Hindlimb muscle (tissue), 1 donor: ENCODE results near the gene POU4F2. TPM values are rescaled to one million over a fixed set of nuclear protein-coding genes. Genes with fewer than 3 reads are reported as not detected.

Experiments used
- DNase-seq: peaks from one replicate; pipeline ENCODE4 v3.0.0-alpha.2; 2013
- polyA plus RNA-seq: library from polyadenylated mRNA; unstranded; fragments of 120-200 nt; gene quantifications from one replicate; pipeline ENCODE4 v1.2.1, GENCODE V29; 2013; ENCODE audit not compliant: insufficient read length

POU4F2 gene
- polyA plus RNA-seq = not detected

DNA sequence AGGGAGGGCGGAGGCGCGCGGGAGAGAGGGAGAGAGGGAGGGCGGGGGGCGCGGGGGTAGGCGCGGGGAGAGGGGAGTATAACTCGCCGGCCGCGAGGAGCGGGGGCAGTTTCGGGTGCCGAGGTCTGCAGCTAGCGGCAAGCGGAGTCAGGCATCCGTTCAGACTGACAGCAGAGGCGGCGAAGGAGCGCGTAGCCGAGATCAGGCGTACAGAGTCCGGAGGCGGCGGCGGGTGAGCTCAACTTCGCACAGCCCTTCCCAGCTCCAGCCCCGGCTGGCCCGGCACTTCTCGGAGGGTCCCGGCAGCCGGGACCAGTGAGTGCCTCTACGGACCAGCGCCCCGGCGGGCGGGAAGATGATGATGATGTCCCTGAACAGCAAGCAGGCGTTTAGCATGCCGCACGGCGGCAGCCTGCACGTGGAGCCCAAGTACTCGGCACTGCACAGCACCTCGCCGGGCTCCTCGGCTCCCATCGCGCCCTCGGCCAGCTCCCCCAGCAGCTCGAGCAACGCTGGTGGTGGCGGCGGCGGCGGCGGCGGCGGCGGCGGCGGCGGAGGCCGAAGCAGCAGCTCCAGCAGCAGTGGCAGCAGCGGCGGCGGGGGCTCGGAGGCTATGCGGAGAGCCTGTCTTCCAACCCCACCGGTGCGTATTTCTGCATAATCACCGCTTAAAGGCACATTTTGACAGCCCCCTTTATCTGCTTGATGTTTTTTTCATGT, at the start of gene POU4F2:
TSS of gene POU4F2 (plus strand) at position 108 of the 720 bp plus-strand sequence. CDS start at position 356, 248 bp downstream.
- no peak for DNase-seq

GRCh38 chr4:146590801-146591200, 47.9 kb upstream of the POU4F2 start:
- DNase-seq = no peak

DNA sequence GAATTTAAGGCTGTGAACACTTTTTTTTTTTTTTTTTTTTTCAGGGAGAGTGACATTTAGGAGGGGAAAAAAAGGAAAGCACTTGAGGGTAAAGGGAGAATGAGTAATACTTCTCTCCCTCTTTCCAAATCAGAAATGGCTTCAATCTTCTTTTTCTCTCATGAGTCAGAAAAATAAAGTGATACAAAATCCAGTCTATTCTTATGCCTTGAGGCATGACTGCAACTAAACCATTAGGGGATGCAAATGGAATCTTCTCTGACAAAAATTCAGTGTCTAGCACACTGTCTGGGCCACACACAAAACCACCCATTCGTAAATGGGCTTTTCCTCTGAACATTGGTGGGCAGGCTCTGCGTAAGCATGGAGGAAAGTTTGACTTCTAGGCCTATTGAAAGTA, 46.7 kb upstream of the POU4F2 start:
- no peak for DNase-seq

GRCh38 chr4:146632770-146633470, 5.8 kb upstream of the POU4F2 start:
- no peak for DNase-seq

GRCh38 chr4:146633471-146633800, 5.3 kb upstream of the POU4F2 start:
- DNase-seq = no peak

- no peak for DNase-seq
Observed at GRCh38 chr4:146634825-146635224, 3.9 kb upstream of the POU4F2 start.

DNA sequence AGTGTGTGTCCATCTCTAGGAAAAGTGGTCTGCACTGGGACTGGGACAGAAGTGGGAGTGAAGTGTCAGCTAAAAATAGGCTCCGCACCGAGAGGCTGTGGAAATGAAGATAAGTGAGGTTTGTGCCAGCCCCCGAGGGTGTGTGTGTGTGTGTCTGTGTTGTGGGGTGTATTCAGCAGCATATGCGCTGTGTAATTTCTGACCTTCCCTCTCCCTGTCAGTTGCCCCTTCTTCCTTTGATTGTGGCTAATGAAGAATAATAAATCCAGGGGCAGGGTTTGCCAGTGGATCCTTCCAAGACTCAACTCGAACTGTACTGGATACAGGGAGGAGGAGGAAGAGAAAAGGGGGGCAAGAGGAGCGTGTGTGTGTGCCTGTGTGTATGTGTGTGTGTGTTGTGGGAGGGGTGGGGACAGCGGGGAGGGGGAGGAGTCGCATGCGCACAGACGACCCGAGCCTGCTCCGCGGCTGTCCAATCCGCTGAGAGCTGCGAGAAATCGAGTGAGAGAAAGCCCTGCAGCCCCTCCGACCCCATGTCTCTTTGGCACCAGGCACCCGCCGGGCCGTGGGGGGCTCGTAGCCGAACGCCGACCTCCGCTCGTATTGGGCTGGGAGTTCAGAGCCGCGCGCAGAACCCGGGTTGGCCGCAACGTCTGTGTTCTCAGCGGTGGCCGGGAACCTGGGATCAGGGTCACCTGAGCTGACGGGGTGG, 916 bp upstream of the POU4F2 start:
- DNase-seq = no peak

- DNase-seq = no peak
Observed at GRCh38 chr4:146638333-146638785, 334 bp upstream of the POU4F2 start.

GRCh38 chr4:146639506-146639932, 826 bp downstream of the POU4F2 start:
- DNase-seq = no peak

- DNase-seq = no peak
Observed at GRCh38 chr4:146640021-146640464, 1.4 kb downstream of the POU4F2 start.

GRCh38 chr4:146640465-146641061, 1.9 kb downstream of the POU4F2 start:
- DNase-seq = no peak

- DNase-seq = no peak
Observed at GRCh38 chr4:146641762-146642161, 3.1 kb downstream of the POU4F2 start.

DNA sequence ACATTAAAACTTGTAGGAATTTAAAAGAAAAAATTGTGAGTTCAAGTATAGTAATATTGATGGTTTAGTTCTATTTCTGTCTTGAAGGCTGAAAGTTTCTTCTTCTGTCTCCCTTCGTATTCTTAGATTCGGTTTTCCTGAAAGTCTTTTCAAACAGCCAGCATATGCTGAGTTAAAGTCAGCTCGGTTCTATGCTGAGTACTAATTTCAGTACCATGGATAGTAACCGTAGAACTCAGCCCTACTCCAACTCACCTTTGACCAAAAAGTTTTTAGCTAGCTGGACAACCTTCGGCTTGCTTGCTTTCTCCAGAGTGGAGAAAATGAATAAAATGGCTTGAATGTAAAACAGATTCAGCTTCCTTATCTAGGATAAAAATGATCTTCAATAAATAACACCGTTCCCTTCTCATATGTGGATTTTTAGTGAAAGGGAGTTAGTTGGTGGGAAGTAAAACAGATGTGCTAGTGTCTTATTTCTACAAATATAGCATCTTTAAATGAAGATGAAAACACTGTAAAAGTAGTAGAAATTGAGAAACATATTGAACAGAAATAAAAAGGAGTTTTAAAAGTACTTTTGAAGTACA, 5.2 kb downstream of the POU4F2 start:
- no peak for DNase-seq

DNA sequence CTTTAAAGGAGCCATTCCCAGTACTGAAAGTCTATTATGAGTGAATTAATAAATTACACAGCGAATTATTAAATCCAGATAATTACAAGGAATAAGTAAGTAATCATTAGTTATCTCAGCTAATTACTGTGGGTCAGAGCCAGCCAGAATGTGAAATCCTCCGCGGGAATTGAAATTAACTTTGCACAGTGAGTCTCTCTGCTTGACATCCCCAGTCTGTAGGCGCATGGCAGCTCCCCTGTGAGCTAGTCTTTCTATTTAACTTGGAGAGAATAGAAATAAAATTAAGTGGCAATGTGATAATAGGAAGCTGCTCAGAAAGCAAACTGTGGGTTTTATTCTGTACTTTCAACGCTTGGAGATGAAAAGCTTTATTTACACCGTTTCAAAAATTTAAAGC, 7.2 kb downstream of the POU4F2 start:
- no peak for DNase-seq

DNA sequence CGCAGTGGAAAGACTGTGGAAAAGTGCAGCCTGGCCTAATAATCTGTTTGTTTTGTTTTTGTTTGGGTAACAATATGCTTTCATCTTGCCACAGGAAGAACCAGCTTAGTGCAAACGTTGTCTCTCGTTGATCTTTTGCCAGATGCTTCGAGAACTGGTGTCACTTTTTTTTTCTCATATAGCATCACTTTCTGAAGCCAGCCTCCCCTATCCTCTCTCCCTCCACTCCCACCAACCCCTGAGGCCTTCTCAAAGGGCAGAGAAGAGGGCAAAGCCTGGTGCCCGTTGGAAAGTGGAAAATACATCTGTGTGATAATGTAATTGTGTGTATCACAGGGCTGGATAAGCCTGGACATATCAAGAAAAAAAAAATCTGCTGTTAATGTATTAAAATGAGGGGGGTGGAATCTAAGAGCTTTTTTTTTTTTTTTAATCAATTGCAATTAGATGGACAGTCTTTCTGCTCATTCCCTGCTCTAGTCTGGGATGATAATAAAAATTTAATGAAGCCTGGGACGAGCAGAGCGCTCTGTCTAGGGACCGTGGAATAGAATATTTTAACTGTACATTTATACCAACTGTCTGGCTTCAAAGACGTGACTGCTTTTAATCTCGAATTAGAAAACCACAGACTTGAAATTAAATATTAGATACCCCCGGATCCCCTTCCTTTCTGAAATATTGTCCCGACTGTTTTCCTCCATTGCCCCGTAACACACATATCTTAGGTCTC, 8.1 kb downstream of the POU4F2 start:
- DNase-seq = no peak

GRCh38 chr4:146647615-146648460, 9.1 kb downstream of the POU4F2 start:
- no peak for DNase-seq

DNA sequence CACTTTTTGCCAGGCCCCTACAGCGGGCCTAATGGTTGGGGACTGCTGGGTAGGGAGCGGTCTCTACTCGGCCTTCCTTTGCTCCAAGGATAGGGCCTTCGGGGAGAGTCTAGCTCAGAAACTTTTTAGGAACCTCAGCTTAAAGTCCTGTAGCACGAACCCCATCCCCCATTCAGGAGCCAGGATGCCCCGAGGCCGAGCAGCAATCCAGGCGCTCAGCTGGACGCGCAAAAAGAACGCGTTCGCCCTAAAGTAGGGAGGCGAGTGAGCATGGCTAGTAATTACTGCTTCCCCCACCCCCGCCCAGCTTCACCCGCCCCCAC, 9.7 kb downstream of the POU4F2 start:
- no peak for DNase-seq

DNA sequence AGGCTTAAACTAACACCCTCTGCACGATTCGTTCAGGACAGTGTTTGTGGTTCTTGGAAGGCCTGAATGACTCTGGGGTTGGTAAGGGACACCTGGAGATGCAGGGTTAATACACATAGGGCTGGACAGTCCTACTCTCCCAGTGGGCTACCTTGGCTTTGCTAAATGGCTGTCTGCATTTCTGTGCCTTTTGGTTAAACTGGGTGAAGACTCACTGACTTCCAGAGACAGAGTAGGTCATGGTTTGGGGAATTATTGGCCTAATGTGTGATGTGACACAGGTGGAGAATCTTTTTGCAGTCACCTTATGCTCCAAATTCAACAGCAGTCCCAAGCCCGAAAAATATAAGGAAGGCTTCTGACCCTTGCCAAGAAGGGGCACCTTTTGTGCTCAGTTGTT, 10.5 kb downstream of the POU4F2 start:
- no peak for DNase-seq

DNA sequence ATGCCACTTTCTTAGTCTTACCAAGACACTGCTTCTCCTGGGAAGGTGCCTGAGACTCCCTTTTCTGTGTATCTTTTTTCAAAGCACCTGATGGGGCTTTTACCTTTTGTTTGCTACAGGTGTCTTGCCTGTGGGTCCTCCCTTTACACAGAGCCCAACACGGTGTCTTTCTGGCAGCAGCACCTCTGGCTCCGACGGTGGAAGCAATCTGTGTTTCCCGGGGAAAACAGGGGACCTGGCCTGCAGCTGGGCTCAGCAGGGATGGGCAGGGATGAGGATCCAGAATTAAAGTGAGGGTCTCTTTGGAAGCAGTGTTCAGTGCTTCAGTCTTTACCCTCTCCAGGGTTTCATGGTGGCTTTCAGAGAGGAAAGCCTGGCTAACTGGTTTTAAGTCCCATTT, 11.3 kb downstream of the POU4F2 start:
- no peak for DNase-seq

DNA sequence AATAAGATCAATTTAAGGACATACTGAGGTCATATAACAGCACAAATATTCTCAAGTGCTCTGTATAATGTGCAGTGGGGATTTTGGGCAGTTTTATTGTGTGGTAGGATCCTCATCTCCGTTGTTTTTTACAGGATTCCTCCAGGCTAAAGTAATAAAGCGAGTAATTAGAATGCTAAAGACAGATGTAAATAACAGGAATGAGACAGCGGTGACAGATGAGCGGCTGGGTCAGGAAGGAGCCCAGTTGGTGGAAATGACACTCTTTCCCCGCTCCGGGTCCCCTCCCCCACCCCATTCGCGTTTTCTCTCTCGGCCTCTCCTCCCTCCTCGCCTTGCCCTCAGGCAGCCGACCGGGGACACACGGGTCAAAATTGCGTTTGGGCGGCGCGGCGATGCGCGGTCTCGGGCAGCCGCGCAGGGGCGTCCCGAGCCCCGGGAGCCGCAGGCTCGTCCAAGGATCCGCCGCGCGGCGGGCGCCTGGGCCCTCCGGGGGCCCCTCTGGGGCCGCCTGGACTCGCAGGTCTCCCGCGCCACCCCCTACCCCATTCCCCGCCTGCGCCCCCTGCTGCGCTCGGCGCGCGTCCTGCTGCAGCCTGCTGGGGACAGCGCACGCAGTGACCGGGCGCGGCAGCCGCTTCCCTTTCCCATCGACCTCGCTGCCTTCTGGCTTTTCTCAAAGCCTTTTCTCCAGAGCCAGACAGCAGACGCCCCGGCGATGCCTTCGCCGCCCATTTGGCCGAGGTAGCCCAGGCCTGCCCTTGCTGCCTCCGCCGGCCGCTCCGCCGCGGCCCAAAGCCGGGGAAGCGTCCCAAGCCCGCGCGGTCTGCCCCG, 16.2 kb downstream of the POU4F2 start:
- DNase-seq = no peak
